ENCODE results near the gene RNASEH1. TPM values are rescaled to one million over a fixed set of nuclear protein-coding genes. Genes with fewer than 3 reads are reported as not detected.

Gene RNASEH1
- total RNA-seq, 1 donor from 2014 or later: 35.5 TPM

DNA sequence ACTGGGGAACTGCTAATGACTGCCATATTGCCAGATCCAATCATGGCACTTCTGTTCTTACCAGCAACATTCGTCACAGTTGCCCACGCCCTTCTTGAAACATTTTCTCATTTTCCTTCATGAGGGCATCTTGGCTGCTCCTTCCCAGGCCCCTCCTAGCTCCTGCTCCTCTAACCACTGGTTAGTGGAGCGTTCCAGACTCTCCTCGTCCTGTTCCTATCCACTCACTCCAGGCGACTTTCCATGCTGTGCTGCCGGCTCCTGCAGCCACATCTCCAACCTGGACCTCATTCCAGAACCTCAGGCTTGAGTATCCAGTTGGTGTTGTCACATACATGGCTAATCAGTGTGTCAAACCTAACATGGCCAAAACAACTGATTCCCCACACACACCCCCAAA is 37.5 kb downstream of the RNASEH1 start:
- peak overlapping the region; percentile 82 for H3K4me3 Mint-ChIP-seq (ENCODE audit: unreplicated experiment)
- DNase-seq (ENCODE audit: low read depth) (no peak), FAIRE-seq (no peak)
- H3K4me1 ChIP-seq (ENCODE audit: insufficient read depth, low read length): peaks cover 21% of the 10 kb centered on the region
- H3K79me2 ChIP-seq (ENCODE audit: insufficient read depth, low read length): peaks cover 19% of the 10 kb centered on the region
- H3K27me3 Mint-ChIP-seq (ENCODE audit: low read depth, unreplicated experiment): no peaks in the 10 kb centered on the region
- H3K27ac ChIP-seq (ENCODE audit: low read depth, low read length): no peak overlapping the region
- peaks cover 22% of the 10 kb centered on the region for H3K4me1 Mint-ChIP-seq (ENCODE audit: low read depth, unreplicated experiment)
- peaks cover 3% of the 10 kb centered on the region for H3K36me3 Mint-ChIP-seq (ENCODE audit: low read depth, unreplicated experiment)
- H4K20me1 ChIP-seq (ENCODE audit: insufficient read depth, low read length): no peaks in the 10 kb centered on the region
- H3K27me3 ChIP-seq (ENCODE audit: insufficient read depth, low read length): no peaks in the 10 kb centered on the region
- no peak overlapping the region for H3K4me3 ChIP-seq (ENCODE audit: insufficient read depth, low read depth, low read length)
- peak overlapping the region; percentile 91 for H3K4me2 ChIP-seq (ENCODE audit: low read length)
- no peak overlapping the region for H2AFZ ChIP-seq (ENCODE audit: low read depth, low read length)
- H3K9me3 Mint-ChIP-seq (ENCODE audit: unreplicated experiment): peaks cover 3% of the 10 kb centered on the region
- no peaks in the 10 kb centered on the region for H3K36me3 ChIP-seq (ENCODE audit: insufficient read depth, low read length)
- no peak for TF ChIP-seq EZH2 (IDR thresholded peaks at IDR 0.05; ENCODE audit: insufficient read depth, low read length)
- TF ChIP-seq, protein P1, sequence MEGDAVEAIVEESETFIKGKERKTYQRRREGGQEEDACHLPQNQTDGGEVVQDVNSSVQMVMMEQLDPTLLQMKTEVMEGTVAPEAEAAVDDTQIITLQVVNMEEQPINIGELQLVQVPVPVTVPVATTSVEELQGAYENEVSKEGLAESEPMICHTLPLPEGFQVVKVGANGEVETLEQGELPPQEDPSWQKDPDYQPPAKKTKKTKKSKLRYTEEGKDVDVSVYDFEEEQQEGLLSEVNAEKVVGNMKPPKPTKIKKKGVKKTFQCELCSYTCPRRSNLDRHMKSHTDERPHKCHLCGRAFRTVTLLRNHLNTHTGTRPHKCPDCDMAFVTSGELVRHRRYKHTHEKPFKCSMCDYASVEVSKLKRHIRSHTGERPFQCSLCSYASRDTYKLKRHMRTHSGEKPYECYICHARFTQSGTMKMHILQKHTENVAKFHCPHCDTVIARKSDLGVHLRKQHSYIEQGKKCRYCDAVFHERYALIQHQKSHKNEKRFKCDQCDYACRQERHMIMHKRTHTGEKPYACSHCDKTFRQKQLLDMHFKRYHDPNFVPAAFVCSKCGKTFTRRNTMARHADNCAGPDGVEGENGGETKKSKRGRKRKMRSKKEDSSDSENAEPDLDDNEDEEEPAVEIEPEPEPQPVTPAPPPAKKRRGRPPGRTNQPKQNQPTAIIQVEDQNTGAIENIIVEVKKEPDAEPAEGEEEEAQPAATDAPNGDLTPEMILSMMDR (IDR thresholded peaks at IDR 0.05; ENCODE audit: insufficient read depth, low read depth, low read length): no peak
- no peak overlapping the region for H3K27ac Mint-ChIP-seq (ENCODE audit: unreplicated experiment)
- no peak overlapping the region for H3K9ac ChIP-seq (ENCODE audit: low read length)
- H3K9me3 ChIP-seq (ENCODE audit: insufficient read depth, low read depth, low read length): no peaks in the 10 kb centered on the region

DNA sequence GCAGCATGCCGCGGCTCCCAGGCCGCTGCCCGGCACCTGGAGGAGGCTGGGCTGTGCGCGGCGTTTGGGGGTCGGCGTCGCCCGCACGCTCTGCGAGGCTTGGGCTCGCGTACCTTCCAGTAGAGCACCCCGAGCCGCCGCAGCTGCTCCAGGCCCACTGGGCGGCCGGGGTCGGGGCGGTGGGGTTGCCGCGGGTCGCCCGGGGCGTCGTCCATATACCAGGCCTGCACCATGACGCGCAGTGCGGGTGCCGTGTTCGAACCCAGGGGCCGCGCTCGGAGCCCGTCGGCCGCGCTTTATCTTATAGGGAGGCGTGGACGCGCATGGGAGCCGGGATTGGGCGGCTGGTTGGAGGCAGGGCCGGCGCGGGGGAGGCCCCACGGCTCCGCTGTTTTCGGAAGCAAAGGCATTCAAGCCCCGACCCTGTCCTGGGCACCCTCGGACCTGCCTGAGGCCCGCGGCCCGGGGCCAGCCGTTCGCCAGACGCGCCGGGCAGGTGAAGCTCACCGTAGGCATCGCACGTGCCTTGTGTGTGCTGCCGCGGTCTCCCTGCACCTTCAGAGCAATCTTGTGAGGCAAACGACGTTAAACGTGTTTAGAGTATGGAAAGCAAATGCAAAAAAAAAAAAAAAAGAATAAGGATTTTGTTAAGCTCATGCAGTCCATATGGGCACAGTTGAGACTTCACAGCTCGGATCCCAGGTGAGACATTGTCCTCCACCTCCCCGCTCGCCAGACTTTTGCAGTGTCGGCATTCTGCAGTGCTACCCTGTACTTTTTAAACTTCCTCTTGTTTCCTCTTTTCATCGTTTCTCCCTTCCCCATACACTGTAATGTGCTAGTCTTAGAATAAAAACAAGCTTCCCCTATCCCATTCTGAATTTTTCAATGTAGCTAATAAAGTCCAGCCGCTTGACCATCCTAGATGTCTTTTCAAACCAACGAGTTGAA is 38.6 kb downstream of the RNASEH1 start, which contains the start of gene ADI1:
Gene ADI1, minus strand, starts transcription at position 277 of the 951 bp plus-strand sequence. Its CDS starts 44 bp downstream, at position 233.
- Mint-ChIP-seq H3K27me3 (ENCODE audit: low read depth, unreplicated experiment) (no peaks in the 10 kb centered on the region), H3K27ac (ENCODE audit: unreplicated experiment) (peak within 1 kb of the TSS; percentile 11), H3K4me3 (ENCODE audit: unreplicated experiment) (peak within 1 kb of the TSS; percentile 91), H3K9me3 (ENCODE audit: unreplicated experiment) (peaks cover 7% of the 10 kb centered on the region), H3K4me1 (ENCODE audit: low read depth, unreplicated experiment) (peaks cover 20% of the 10 kb centered on the region), H3K36me3 (ENCODE audit: low read depth, unreplicated experiment) (peaks cover 8% of the 10 kb centered on the region)
- no peaks in the 10 kb centered on the region for H3K9me3 ChIP-seq (ENCODE audit: insufficient read depth, low read depth, low read length)
- H3K36me3 ChIP-seq (ENCODE audit: insufficient read depth, low read length): no peaks in the 10 kb centered on the region
- peaks cover 15% of the 10 kb centered on the region for H3K4me1 ChIP-seq (ENCODE audit: insufficient read depth, low read length)
- TF ChIP-seq, protein P1 (IDR thresholded peaks at IDR 0.05; ENCODE audit: insufficient read depth, low read depth, low read length): no peak
- no peak for TF ChIP-seq EZH2 (IDR thresholded peaks at IDR 0.05; ENCODE audit: insufficient read depth, low read length)
- H3K4me3 ChIP-seq (ENCODE audit: insufficient read depth, low read depth, low read length): peak within 1 kb of the TSS; percentile 85
- H2AFZ ChIP-seq (ENCODE audit: low read depth, low read length): peak within 1 kb of the TSS; percentile 86
- H3K4me2 ChIP-seq (ENCODE audit: low read length): peak within 1 kb of the TSS; percentile 91
- H3K27me3 ChIP-seq (ENCODE audit: insufficient read depth, low read length): no peaks in the 10 kb centered on the region
- DNase-seq (ENCODE audit: low read depth) (peak; percentile 42), FAIRE-seq (no peak)
- H3K27ac ChIP-seq (ENCODE audit: low read depth, low read length): peak within 1 kb of the TSS; percentile 89
- peak within 1 kb of the TSS; percentile 91 for H3K9ac ChIP-seq (ENCODE audit: low read length)
- peaks cover 19% of the 10 kb centered on the region for H3K79me2 ChIP-seq (ENCODE audit: insufficient read depth, low read length)
- no peaks in the 10 kb centered on the region for H4K20me1 ChIP-seq (ENCODE audit: insufficient read depth, low read length)
